Endothelial cell of umbilical vein (primary cell): Measurements from ENCODE around the gene CAPS. TPM values are rescaled to one million over a fixed set of nuclear protein-coding genes. Genes with fewer than 3 reads are reported as not detected.

Source experiments
- BruUV-seq: library from RNA; stranded (reverse); fragments of 400-500 nt; replicated peaks from 2 replicates; lab custom pipeline; 2021; lab: Mats Ljungman, UMichigan
- CTCF ChIA-PET: fragments of 300-600, 350-600 bp; sonication (Branson Sonifier 250); formaldehyde crosslinking; loops from one replicate; lab custom pipeline; 2021; ENCODE audit warnings: antibody characterized with exemption, inconsistent platforms; lab: Charles Lee
- POLR2A ChIA-PET: fragments of 300-600, 350-600 bp; sonication (Branson Sonifier 250); formaldehyde crosslinking; loops from one replicate; lab custom pipeline; 2021; ENCODE audit warnings: antibody characterized with exemption, inconsistent platforms; lab: Charles Lee
- DNase-seq: peaks from one replicate; pipeline ENCODE4 v3.0.0-alpha.2; 2011; ENCODE audit warnings: low read depth, low spot score
- FAIRE-seq: peaks from 2 replicates; lab custom pipeline; 2011; peaks lifted over from hg19 to GRCh38; lab: Jason Lieb, UNC
- H2AFZ ChIP-seq: 2 replicates; pipeline ENCODE4 v1.6.0; 2012; ENCODE audit warnings: low read depth, low read length, control low read depth, inconsistent platforms
- H3K27ac ChIP-seq: 2 replicates; pipeline ENCODE4 v1.5.1; 2011; ENCODE audit warnings: low read depth, mild to moderate bottlenecking, control low read depth, low read length, moderate library complexity; ENCODE audit not compliant: insufficient read depth
- H3K27me3 ChIP-seq, 2 experiments: 2 replicates each; pipeline versions ENCODE4 v1.6.0 to v1.6.1; 2011; ENCODE audit warnings: low read length in 2 of 2, mixed read lengths in 1 of 2; ENCODE audit not compliant: control insufficient read depth in 2 of 2, insufficient read depth in 2 of 2
- H3K36me3 ChIP-seq, 2 experiments: 2 replicates in 1 of 2; 3 replicates in 1 of 2; pipeline ENCODE4 v1.5.1; 2011; ENCODE audit warnings: low read length in 2 of 2, mild to moderate bottlenecking in 1 of 2, moderate library complexity in 1 of 2; ENCODE audit not compliant: control insufficient read depth in 2 of 2, insufficient read depth in 2 of 2; ENCODE audit errors: extremely low read depth in 1 of 2
- H3K4me1 ChIP-seq: 3 replicates; pipeline ENCODE4 v1.5.1; 2011; ENCODE audit warnings: mild to moderate bottlenecking, low read length; ENCODE audit not compliant: control insufficient read depth, insufficient read depth; ENCODE audit errors: extremely low read depth
- H3K4me2 ChIP-seq: 2 replicates; pipeline ENCODE4 v1.6.1; 2011; ENCODE audit warnings: low read length, control low read depth, mixed read lengths; ENCODE audit not compliant: insufficient read depth
- H3K4me3 ChIP-seq, 3 experiments: fragments of 200-600 bp in 1 of 3; sonication (generic), shearing (Covaris generic) in 1 of 3; replicated peaks in 1 of 3; 2 replicates each; pipeline ENCODE4 v1.5.1; 2011 to 2016; ENCODE audit warnings: control low read depth in 3 of 3, low read length in 3 of 3, mild to moderate bottlenecking in 2 of 3, inconsistent platforms in 1 of 3, low read depth in 1 of 3, moderate library complexity in 1 of 3; ENCODE audit not compliant: insufficient read depth in 1 of 3
- H3K79me2 ChIP-seq: 2 replicates; pipeline ENCODE4 v1.6.0; 2012; ENCODE audit warnings: low read length, inconsistent platforms; ENCODE audit not compliant: control insufficient read depth, insufficient read depth
- H3K9ac ChIP-seq: replicated peaks from 2 replicates; pipeline ENCODE3; 2011; ENCODE audit warnings: low read length, control low read depth; ENCODE audit not compliant: insufficient read depth; ENCODE audit errors: extremely low read depth
- H3K9me1 ChIP-seq: replicated peaks from 3 replicates; pipeline ENCODE4 v1.6.0; 2011; ENCODE audit warnings: mild to moderate bottlenecking, low read length; ENCODE audit not compliant: control insufficient read depth, insufficient read depth; ENCODE audit errors: extremely low read depth
- H3K9me3 ChIP-seq: replicated peaks from 2 replicates; pipeline ENCODE4 v1.5.1; 2012; ENCODE audit warnings: low read length, inconsistent platforms; ENCODE audit not compliant: control insufficient read depth, insufficient read depth
- H4K20me1 ChIP-seq: replicated peaks from 2 replicates; pipeline ENCODE3; 2011; ENCODE audit warnings: mild to moderate bottlenecking, low read length; ENCODE audit not compliant: control insufficient read depth, insufficient read depth; ENCODE audit errors: extremely low read depth
- EZH2 ChIP-seq: IDR thresholded peaks from 2 replicates; pipeline ENCODE4 v1.6.1; 2012; ENCODE audit warnings: borderline replicate concordance, low read depth, mild to moderate bottlenecking, moderate library complexity, low read length, inconsistent platforms; ENCODE audit not compliant: severe bottlenecking
- FOS ChIP-seq: IDR thresholded peaks from 2 replicates; pipeline ENCODE4 v1.6.1; 2011; ENCODE audit warnings: mild to moderate bottlenecking, low read length, moderate library complexity, borderline replicate concordance; ENCODE audit not compliant: insufficient read depth
- GATA2 ChIP-seq: IDR thresholded peaks from 2 replicates; pipeline ENCODE4 v1.7.0; 2011; ENCODE audit warnings: low read depth, mild to moderate bottlenecking, moderate library complexity, mixed read lengths, low read length; ENCODE audit not compliant: insufficient read length, insufficient read depth
- JUN ChIP-seq: IDR thresholded peaks from 2 replicates; pipeline ENCODE4 v1.6.1; 2011; ENCODE audit warnings: borderline replicate concordance, low read depth; ENCODE audit not compliant: insufficient read length, insufficient read depth
- POLR2A ChIP-seq: IDR thresholded peaks from 2 replicates; pipeline ENCODE4 v1.6.1; 2012; ENCODE audit warnings: low read depth, mild to moderate bottlenecking, control low read depth, low read length
- dilution Hi-C: fragments of 300-500 bp; cut with MboI; formaldehyde crosslinking; loops from one replicate; pipeline ENCODE4 v1.15.0; 2019; ENCODE audit warnings: low sequenced_read_pairs; ENCODE audit not compliant: extremely low pct_ligation_motif_present
- intact Hi-C: fragments of 100-400 bp; cut with micrococcal nuclease; formaldehyde crosslinking; loops from one replicate; pipeline ENCODE4 v1.10.0; 2022
- polyA plus RNA-seq, 4 experiments: library from polyadenylated mRNA; depleted of rRNA in 3 of 4; stranded (reverse) in 3 of 4; unstranded in 1 of 4; fragments of >200 nt; gene quantifications; 2 replicates each; pipeline versions ENCODE4 v1.2.1 to v1.2.3, GENCODE V29; 2011 to 2012; ENCODE audit warnings: missing spikeins in 1 of 4
- total RNA-seq: library from RNA; stranded (reverse); gene quantifications from 2 replicates; pipeline ENCODE4 v1.2.3, GENCODE V29; 2021
- TF ChIP-seq, protein P1 (sequence below), 2 donors: IDR thresholded peaks; 1 replicate in 1 of 2; 2 replicates in 1 of 2; pipeline ENCODE4 v1.5.1; 2011; ENCODE audit warnings: low read length in 2 of 2, mild to moderate bottlenecking in 2 of 2, moderate library complexity in 2 of 2, control low read depth in 1 of 2, inconsistent platforms in 1 of 2, low read depth in 1 of 2; ENCODE audit not compliant: insufficient read depth in 1 of 2; ENCODE audit errors: extremely low read depth in 1 of 2
- TF ChIP-seq, protein P2 (sequence below): IDR thresholded peaks from 2 replicates; pipeline ENCODE4 v1.6.1; 2011; ENCODE audit not compliant: insufficient read depth, insufficient read length

Gene CAPS
- total and polyA plus RNA-seq, 2 donors (not counting 3 experiments of a cell fraction or from before 2014, with no cell fraction given) = 6.9 to 8.9 TPM

- Histone ChIP-seq H3K79me2 (no peaks in the 10 kb centered on the region), H3K9me1 (no peaks in the 10 kb centered on the region), H3K9ac (no peak overlapping the region), H3K9me3 (no peaks in the 10 kb centered on the region), H2AFZ (no peak overlapping the region), H3K4me2 (no peak overlapping the region), H4K20me1 (no peaks in the 10 kb centered on the region), H3K36me3 (peaks cover 0 to 6% of the 10 kb centered on the region in 2 experiments), H3K27me3 (no peaks in the 10 kb centered on the region), H3K4me3 (no peak overlapping the region), H3K27ac (no peak overlapping the region), H3K4me1 (no peaks in the 10 kb centered on the region)
- DNase-seq (no peak), FAIRE-seq (no peak)
- no TSS peak for BruUV-seq
- POLR2A ChIA-PET = no interaction called here
- TF ChIP-seq, protein P1, sequence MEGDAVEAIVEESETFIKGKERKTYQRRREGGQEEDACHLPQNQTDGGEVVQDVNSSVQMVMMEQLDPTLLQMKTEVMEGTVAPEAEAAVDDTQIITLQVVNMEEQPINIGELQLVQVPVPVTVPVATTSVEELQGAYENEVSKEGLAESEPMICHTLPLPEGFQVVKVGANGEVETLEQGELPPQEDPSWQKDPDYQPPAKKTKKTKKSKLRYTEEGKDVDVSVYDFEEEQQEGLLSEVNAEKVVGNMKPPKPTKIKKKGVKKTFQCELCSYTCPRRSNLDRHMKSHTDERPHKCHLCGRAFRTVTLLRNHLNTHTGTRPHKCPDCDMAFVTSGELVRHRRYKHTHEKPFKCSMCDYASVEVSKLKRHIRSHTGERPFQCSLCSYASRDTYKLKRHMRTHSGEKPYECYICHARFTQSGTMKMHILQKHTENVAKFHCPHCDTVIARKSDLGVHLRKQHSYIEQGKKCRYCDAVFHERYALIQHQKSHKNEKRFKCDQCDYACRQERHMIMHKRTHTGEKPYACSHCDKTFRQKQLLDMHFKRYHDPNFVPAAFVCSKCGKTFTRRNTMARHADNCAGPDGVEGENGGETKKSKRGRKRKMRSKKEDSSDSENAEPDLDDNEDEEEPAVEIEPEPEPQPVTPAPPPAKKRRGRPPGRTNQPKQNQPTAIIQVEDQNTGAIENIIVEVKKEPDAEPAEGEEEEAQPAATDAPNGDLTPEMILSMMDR (IDR thresholded peaks at IDR 0.05; ENCODE audit: extremely low read depth in 1 of 2, insufficient read depth in 1 of 2, low read depth in 1 of 2, low read length in 2 of 2) = no peak
- TF ChIP-seq EZH2 = no peak
- TF ChIP-seq, protein P2, sequence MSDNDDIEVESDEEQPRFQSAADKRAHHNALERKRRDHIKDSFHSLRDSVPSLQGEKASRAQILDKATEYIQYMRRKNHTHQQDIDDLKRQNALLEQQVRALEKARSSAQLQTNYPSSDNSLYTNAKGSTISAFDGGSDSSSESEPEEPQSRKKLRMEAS = no peak
- TF ChIP-seq GATA2 = no peak
- TF ChIP-seq FOS = no peak
- no peak for TF ChIP-seq JUN
- no peak for TF ChIP-seq POLR2A
- intact Hi-C loops = no loop called here
- dilution Hi-C loops = no loop called here
- CTCF ChIA-PET = interaction anchor here (0.6 to 1.8 kb wide), 2 partner anchors 111 to 251 kb away, joined by 3 to 4 read pairs; no protein-coding TSS in a partner anchor
These were observed 2.7 kb upstream of the CAPS start for GRCh38 chr19:5911366-5911765.
